HG03469 (cell line): Measurements from ENCODE around the gene ATP23.

Source experiments
- ATAC-seq: cut with Tn5 transposase; IDR thresholded peaks from one replicate; pipeline ENCODE4 v1.9.1; 2021; ENCODE audit warnings: mild to moderate bottlenecking, moderate library complexity, moderate number of reproducible peaks; ENCODE audit not compliant: unreplicated experiment

ATP23 gene

DNA sequence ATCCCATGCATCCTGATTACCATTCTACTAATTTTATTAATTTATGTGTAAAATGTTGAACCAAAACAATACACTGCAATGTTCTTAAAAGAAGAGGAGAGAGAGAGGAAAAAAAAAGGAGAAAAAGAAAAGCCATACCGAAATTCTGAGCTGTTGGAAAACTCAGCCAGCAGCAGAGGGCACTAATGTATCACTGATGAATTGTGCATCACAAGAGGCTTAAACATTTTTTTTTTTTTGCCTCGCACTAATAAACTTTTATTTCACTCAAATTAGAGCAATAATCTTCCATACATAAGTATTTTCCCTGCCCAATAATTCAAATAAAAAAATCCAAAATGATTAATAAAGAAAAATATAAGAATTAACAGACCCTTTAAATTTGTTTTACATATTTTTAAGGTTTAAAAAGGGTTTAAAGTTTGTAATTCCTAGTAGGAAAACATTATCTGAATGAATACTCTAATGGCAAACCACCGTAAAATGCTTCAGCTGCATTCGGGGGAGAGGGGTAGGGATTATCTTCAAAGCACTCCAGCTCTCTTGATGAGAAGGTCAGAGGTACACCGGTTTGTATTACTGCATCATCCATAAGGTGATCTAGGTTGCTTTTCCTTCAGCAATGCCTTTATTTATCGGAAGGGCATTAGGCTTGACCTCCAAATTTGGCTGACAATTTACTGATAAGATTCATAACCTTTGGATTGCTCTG lies 41.9 kb downstream of the ATP23 start:
- no peak for ATAC-seq

GRCh38 chr12:57983858-57984505 lies 42.6 kb downstream of the ATP23 start:
- ATAC-seq = no peak

DNA sequence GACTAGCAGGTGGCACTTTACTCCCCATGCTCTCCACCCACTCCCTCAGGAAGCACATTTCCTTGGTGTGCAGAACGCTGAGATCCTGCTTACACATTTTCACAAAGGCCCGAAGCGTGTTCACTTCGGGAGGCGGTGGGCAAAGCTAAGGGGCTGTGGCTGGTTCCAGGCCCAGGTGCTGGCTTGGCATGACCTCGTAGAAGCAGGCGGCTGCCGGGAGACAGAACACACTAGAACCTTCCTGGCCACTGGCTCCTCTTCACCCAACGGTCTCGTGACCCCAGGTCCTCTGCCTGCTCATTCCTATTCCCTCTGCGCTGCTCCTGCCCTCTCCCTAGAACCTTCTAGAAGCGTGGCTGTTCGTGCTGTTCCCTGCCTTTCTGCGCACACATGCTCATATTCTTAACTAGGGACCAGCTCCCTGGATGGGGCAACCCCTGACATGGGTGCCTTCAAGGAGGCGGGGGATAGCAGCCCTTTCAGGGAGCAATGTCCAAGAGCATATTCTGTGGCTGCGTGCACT lies 43.3 kb downstream of the ATP23 start:
- ATAC-seq = no peak

- ATAC-seq = no peak
Measured at GRCh38 chr12:57985685-57986084, 44.3 kb downstream of the ATP23 start.

- no peak for ATAC-seq
Measured at GRCh38 chr12:57989838-57990237, 48.5 kb downstream of the ATP23 start.

- no peak for ATAC-seq
Measured at GRCh38 chr12:57990241-57990883, 49.0 kb downstream of the ATP23 start.

DNA sequence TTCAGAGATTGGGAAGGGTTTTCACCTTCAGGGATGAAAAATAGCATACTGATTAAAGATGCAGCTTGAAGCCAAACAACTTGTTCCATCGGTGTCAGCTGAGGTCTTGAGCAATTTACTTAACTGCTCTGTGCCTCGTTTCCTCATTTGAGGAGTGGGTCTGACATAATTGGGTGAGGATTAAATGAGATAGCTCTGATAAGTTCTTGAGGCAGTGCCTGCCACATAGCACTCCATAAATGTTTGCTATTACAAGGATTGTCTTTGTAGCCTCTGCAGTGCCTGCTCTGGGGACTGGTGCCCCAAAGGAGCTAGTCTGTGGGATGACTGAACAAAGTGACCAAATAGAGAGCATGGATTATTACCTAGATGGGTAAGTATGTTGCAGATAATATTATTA lies 50.6 kb downstream of the ATP23 start:
- no peak for ATAC-seq

- no peak for ATAC-seq
Measured at GRCh38 chr12:57993030-57993429, 51.7 kb downstream of the ATP23 start.

DNA sequence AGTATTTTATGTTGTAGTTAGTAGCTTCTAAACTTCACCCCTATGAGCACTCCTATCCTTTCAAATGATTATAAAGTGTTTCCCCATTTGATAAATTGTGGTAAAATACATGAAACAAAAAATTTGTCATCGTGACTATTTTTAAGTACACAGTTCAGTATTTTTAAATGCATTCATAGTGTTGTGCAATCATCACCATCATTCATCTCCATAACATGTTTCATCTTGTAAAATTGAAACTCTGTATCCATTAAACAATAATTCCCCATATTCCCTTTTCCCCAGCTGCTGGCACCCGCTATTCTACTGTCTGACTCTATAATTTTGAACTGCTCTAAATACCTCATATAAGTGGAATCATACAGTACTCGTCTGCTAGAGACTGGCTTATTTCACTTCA lies 52.5 kb downstream of the ATP23 start:
- no peak for ATAC-seq

- ATAC-seq = no peak
Measured at GRCh38 chr12:57996520-57996919, 55.2 kb downstream of the ATP23 start.

DNA sequence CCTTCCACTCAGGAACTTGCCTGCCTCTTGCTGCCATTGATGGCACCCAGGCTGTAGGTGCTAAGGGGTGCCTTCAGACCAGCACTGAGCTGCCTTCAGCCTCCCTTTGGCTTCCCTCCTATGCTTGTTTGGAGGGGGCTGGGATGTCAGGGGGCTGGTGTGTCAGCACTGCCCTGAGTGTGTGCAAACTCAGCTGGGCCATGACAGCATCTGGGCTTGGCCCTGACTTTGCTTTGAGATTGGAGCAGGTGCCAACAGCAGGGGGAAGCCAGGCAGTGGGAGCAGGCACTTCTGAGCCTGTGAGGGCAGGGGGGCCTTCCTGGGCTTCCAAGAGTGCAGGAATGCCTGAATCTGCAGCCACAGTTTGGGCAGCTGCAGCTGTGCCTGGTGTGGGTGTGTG lies 56.9 kb downstream of the ATP23 start:
- no peak for ATAC-seq

GRCh38 chr12:58000499-58000898 lies 59.1 kb downstream of the ATP23 start:
- no peak for ATAC-seq

DNA sequence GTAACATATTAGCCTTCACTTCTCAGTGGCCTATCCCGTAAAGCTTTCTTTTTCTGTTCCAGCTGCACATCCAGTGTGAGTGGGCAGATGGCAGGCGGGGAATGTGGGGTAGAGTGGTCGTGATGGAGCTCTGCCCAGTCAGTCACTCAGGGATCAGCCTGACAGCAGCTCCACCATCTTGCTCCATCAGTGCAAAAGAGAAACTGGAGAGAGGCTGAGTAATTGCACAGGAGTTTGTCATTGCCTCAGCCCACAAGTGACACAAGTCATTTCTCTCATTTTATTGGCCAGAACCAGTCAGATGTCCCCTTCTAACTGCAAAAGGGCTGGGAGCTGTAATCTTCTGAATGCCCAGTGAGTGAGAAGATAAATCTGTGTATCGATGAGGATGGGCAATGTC lies 66.5 kb downstream of the ATP23 start:
- no peak for ATAC-seq

DNA sequence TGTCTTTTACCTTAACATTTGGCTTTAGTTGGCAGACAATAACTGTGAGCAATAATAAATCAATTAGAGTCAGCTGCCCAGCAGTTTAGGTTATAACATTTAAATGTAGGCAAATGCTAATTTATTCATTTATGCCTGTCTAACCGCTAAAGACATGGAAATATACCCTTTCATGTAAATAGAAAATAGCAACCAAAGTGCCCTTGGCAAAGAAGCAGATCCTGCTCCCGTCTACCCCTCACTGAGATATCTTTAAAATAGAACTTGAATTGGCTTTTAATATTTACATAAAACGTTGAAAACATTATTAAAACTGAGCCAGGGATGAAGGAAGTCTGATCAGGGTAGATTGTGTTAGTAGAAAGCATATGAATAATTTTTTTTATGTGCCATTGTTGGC lies 67.3 kb downstream of the ATP23 start:
- ATAC-seq = no peak
